Measurements from ENCODE around the gene PCDH9.

DNA sequence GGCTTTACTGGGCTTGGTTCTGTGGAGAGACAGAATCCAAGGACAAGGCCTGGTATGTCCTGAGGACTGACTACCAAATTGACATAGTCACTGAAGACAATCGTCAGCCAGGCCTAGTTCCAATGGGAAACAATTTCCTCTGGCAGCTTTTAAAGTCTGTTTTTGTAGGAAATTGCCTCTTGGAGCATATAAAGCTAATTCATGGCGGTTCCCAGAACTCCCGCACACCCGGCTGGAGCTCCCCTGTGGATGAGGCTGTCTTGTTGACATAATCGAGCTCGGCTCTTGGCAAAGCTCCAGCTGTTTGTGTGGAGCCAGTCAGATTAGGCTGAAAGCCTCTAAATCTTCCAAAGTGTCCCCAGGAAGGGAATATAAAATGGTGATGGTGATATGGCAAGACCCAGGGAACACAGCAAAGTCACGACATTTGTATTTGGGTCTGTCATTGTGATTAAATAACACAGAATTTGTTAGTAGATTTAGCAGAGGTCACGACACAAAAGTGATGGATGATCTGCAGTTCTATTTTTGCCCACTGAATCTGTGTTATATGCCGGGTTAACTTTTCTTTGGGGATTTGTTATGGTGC lies 395.0 kb downstream of the PCDH9 start:
- TF ChIP-seq, protein P1, sequence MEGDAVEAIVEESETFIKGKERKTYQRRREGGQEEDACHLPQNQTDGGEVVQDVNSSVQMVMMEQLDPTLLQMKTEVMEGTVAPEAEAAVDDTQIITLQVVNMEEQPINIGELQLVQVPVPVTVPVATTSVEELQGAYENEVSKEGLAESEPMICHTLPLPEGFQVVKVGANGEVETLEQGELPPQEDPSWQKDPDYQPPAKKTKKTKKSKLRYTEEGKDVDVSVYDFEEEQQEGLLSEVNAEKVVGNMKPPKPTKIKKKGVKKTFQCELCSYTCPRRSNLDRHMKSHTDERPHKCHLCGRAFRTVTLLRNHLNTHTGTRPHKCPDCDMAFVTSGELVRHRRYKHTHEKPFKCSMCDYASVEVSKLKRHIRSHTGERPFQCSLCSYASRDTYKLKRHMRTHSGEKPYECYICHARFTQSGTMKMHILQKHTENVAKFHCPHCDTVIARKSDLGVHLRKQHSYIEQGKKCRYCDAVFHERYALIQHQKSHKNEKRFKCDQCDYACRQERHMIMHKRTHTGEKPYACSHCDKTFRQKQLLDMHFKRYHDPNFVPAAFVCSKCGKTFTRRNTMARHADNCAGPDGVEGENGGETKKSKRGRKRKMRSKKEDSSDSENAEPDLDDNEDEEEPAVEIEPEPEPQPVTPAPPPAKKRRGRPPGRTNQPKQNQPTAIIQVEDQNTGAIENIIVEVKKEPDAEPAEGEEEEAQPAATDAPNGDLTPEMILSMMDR (IDR thresholded peaks at IDR 0.05 in 8 of 11, conservative IDR thresholded peaks at IDR 0.05 in 3 of 11): no peak
- peak in 1 of 3 donors; percentile 22 for TF ChIP-seq POLR2AphosphoS5 (IDR thresholded peaks at IDR 0.05)
